Sigmoid colon (tissue), 7 donors: ENCODE data around the gene SLPI. TPM values are rescaled to one million over a fixed set of nuclear protein-coding genes. Genes with fewer than 3 reads are reported as not detected.

Experiments
- DNase-seq: peaks from one replicate; pipeline ENCODE4 v3.0.0-alpha.2; 2019
- H3K27ac ChIP-seq, 4 donors: fragments of 200-600 bp; sonication (generic); one replicate each; pipeline ENCODE4 v1.5.1; 2016 to 2019; ENCODE audit warnings: mild to moderate bottlenecking in 1 of 4
- H3K27me3 ChIP-seq, 3 donors: fragments of 200-600 bp; sonication (generic); one replicate each; pipeline ENCODE4 v1.5.1; 2019; ENCODE audit warnings: mild to moderate bottlenecking in 1 of 3
- H3K36me3 ChIP-seq, 4 donors: fragments of 200-600 bp; sonication (generic); one replicate each; pipeline ENCODE4 v1.5.1; 2016 to 2019
- H3K4me1 ChIP-seq, 4 donors: fragments of 200-600 bp; sonication (generic); one replicate each; pipeline ENCODE4 v1.5.1; 2017 to 2019
- H3K4me3 ChIP-seq, 4 donors: fragments of 200-600 bp; sonication (generic); one replicate each; pipeline ENCODE4 v1.5.1; 2017 to 2019; ENCODE audit warnings: mild to moderate bottlenecking in 2 of 4, moderate library complexity in 1 of 4
- H3K9me3 ChIP-seq, 4 donors: fragments of 200-600 bp in 3 of 4; sonication (generic) in 3 of 4; one replicate each; pipeline versions ENCODE4 v1.5.1 to v1.6.1; 2013 to 2019
- CTCF ChIP-seq, 4 experiments: fragments of 450-650 bp in 3 of 4; fragments of 200-600 bp in 1 of 4; IDR thresholded peaks; one replicate each; pipeline ENCODE4 v1.5.1; 2016 to 2019; ENCODE audit warnings: antibody characterized with exemption in 4 of 4, mild to moderate bottlenecking in 3 of 4, moderate library complexity in 2 of 4
- EP300 ChIP-seq, 4 donors: sonication (generic); formaldehyde crosslinking; IDR thresholded peaks; one replicate each; pipeline ENCODE4 v1.6.1; 2017; ENCODE audit warnings: antibody characterized with exemption in 4 of 4
- POLR2A ChIP-seq, 2 donors: fragments of 450-650 bp; IDR thresholded peaks; one replicate each; pipeline ENCODE4 v1.6.1; 2016; ENCODE audit warnings: antibody characterized with exemption in 2 of 2, mild to moderate bottlenecking in 2 of 2, moderate library complexity in 2 of 2
- POLR2AphosphoS5 ChIP-seq, 4 donors: sonication (generic); formaldehyde crosslinking; IDR thresholded peaks; one replicate each; pipeline ENCODE4 v1.6.1; 2017; ENCODE audit warnings: antibody characterized with exemption in 4 of 4
- WGBS, 2 donors: extraction: QIAGEN DNeasy Blood & Tissue Kit; methylation state at CpG; one replicate each; pipeline ENCODE4 v1.1.7; 2013; 5-methylcytosine and 5-hydroxymethylcytosine counted together
- intact Hi-C: fragments of 100-400 bp; cut with DNase I; formaldehyde crosslinking; loops from one replicate; pipeline ENCODE4 v1.15.1; 2023
- polyA plus RNA-seq, 3 donors: library from polyadenylated mRNA; stranded (reverse); fragments of 200-250 nt; gene quantifications; one replicate each; pipeline ENCODE4 v1.2.3, GENCODE V29; 2013
- total RNA-seq, 4 donors: library from RNA; depleted of rRNA; stranded (reverse); fragments of >200 nt; gene quantifications; one replicate each; pipeline ENCODE4 v1.1.0, GENCODE V29; 2016
- donor health status: healthy with polysubstance abuse.
- donor health status: Bipolar disorder and iron deficiency.
- donor health status: healthy.

Gene SLPI
- total and polyA plus RNA-seq, 7 donors = 2.4 to 234 (median 38.8) TPM

GRCh38 chr20:45206725-45207124 lies 47.6 kb downstream of the SLPI start, which contains the start of gene SEMG1:
TSS of gene SEMG1 (plus strand) at chr20:45207033. CDS start at chr20:45207054, 21 bp downstream.
- no peaks in the 10 kb centered on the region for H3K4me1 ChIP-seq
- intact Hi-C loops = no loop called here
- no peaks in the 10 kb centered on the region for H3K27me3 ChIP-seq
- no peak within 1 kb of the TSS for H3K4me3 ChIP-seq
- 16 to 23% methylated on average over 1 of the region's 1 CpG for WGBS, 2 donors
- H3K36me3 ChIP-seq = no peaks in the 10 kb centered on the region
- no peak for DNase-seq
- no peak within 1 kb of the TSS for H3K27ac ChIP-seq
- TF ChIP-seq CTCF (IDR thresholded peaks at IDR 0.05) (no peak), EP300 (IDR thresholded peaks at IDR 0.05) (no peak), POLR2AphosphoS5 (IDR thresholded peaks at IDR 0.05) (no peak), POLR2A (IDR thresholded peaks at IDR 0.05) (no peak)
- peaks cover 0 to 10% (median 0%) of the 10 kb centered on the region in 4 donors for H3K9me3 ChIP-seq

Other genes starting within 250 kb of the SLPI start
- gene KCNS1, start 153.4 kb downstream of the SLPI start, total RNA-seq = under 1 TPM in 1 of 4 donors, not detected in 3; 0.14 TPM
- 1 to 10 TPM in 1 of 3 donors, under 1 TPM in 1, not detected in 1; 0.60 to 1.1 TPM for gene KCNS1, start 153.4 kb downstream of the SLPI start, polyA plus RNA-seq
- not detected for gene WFDC5, start 139.4 kb downstream of the SLPI start, total RNA-seq
- gene WFDC5, start 139.4 kb downstream of the SLPI start, polyA plus RNA-seq = under 1 TPM in 1 of 3 donors, not detected in 2; 0.39 TPM
- gene WFDC12, start 130.1 kb downstream of the SLPI start, total RNA-seq = not detected
- 1 to 10 TPM in 1 of 3 donors, under 1 TPM in 1, not detected in 1; 0.42 to 1.2 TPM for gene WFDC12, start 130.1 kb downstream of the SLPI start, polyA plus RNA-seq
- not detected for gene PI3, start 79.7 kb downstream of the SLPI start, total RNA-seq
- gene PI3, start 79.7 kb downstream of the SLPI start, polyA plus RNA-seq = 1,000 to 10,000 TPM in 1 of 3 donors, 10 to 100 TPM in 2; 52.0 to 2,021 (median 84.1) TPM
- gene SEMG1, start 47.5 kb downstream of the SLPI start, total RNA-seq = not detected
- under 1 TPM in 1 of 3 donors, not detected in 2; 0.26 TPM for gene SEMG1, start 47.5 kb downstream of the SLPI start, polyA plus RNA-seq
- gene SEMG2, start 33.2 kb downstream of the SLPI start, total RNA-seq = not detected
- gene SEMG2, start 33.2 kb downstream of the SLPI start, polyA plus RNA-seq = not detected
- not detected for gene RBPJL, start 52.3 kb upstream of the SLPI start, total RNA-seq
- gene RBPJL, start 52.3 kb upstream of the SLPI start, polyA plus RNA-seq = 1 to 10 TPM in 1 of 3 donors, not detected in 2; 1.8 TPM
- gene MATN4, start 53.7 kb upstream of the SLPI start, total RNA-seq = not detected
- under 1 TPM in 1 of 3 donors, not detected in 2; 0.17 TPM for gene MATN4, start 53.7 kb upstream of the SLPI start, polyA plus RNA-seq
- 100 to 1,000 TPM in 1 of 4 donors, 10 to 100 TPM in 3; 79.9 to 149 (median 88.5) TPM for gene SDC4, start 93.9 kb upstream of the SLPI start, total RNA-seq
- gene SDC4, start 93.9 kb upstream of the SLPI start, polyA plus RNA-seq = 10 to 100 TPM; 22.2 to 63.9 (median 23.6) TPM
- gene SYS1, start 108.6 kb upstream of the SLPI start, total RNA-seq = 10 to 100 TPM; 44.2 to 58.7 (median 52.2) TPM
- 10 to 100 TPM; 14.4 to 35.6 (median 17.1) TPM for gene SYS1, start 108.6 kb upstream of the SLPI start, polyA plus RNA-seq
- under 1 TPM in 1 of 4 donors, not detected in 3; 0.36 TPM for gene TP53TG5, start 123.8 kb upstream of the SLPI start, total RNA-seq
- under 1 TPM in 1 of 3 donors, not detected in 2; 0.03 TPM for gene TP53TG5, start 123.8 kb upstream of the SLPI start, polyA plus RNA-seq
- 100 to 1,000 TPM in 3 of 4 donors, 10 to 100 TPM in 1; 99.7 to 111 (median 103) TPM for gene DBNDD2, start 153.7 kb upstream of the SLPI start, total RNA-seq
- 100 to 1,000 TPM; 112 to 174 (median 137) TPM for gene DBNDD2, start 153.7 kb upstream of the SLPI start, polyA plus RNA-seq
- 10 to 100 TPM; 49.7 to 66.7 (median 56.1) TPM for gene PIGT, start 161.6 kb upstream of the SLPI start, total RNA-seq
- gene PIGT, start 161.6 kb upstream of the SLPI start, polyA plus RNA-seq = 10 to 100 TPM; 33.0 to 98.7 (median 43.0) TPM
- 10 to 100 TPM; 33.9 to 94.1 (median 39.6) TPM for gene WFDC2, start 215.2 kb upstream of the SLPI start, total RNA-seq
- gene WFDC2, start 215.2 kb upstream of the SLPI start, polyA plus RNA-seq = 10 to 100 TPM; 29.6 to 86.6 (median 65.5) TPM